Type B pancreatic cell (in vitro differentiated cells): ENCODE data around the gene CHPF2. TPM values are rescaled to one million over a fixed set of nuclear protein-coding genes. Genes with fewer than 3 reads are reported as not detected.

Experiments used
- DNase-seq: peaks from one replicate; pipeline ENCODE4 v3.0.0; 2021; ENCODE audit warnings: mixed read lengths; ENCODE audit not compliant: unreplicated experiment; ENCODE audit errors: extremely low spot score
- H3K27ac Mint-ChIP-seq: 2 replicates; pipeline ENCODE4 v1.8.0; 2021; ENCODE audit warnings: mild to moderate bottlenecking, mixed read lengths
- H3K27me3 Mint-ChIP-seq: 2 replicates; pipeline ENCODE4 v1.8.0; 2021; ENCODE audit warnings: mixed read lengths
- H3K36me3 Mint-ChIP-seq: 2 replicates; pipeline ENCODE4 v1.8.0; 2021; ENCODE audit warnings: mixed read lengths
- H3K4me1 Mint-ChIP-seq: one replicate; pipeline ENCODE4 v1.8.0; 2021; ENCODE audit warnings: mixed read lengths; ENCODE audit not compliant: unreplicated experiment
- H3K4me3 Mint-ChIP-seq: 2 replicates; pipeline ENCODE4 v1.8.0; 2021; ENCODE audit warnings: mild to moderate bottlenecking, mixed read lengths
- H3K9me3 Mint-ChIP-seq: 2 replicates; pipeline ENCODE4 v1.8.0; 2021; ENCODE audit warnings: mixed read lengths
- total RNA-seq: library from RNA; stranded (reverse); gene quantifications from 2 replicates; pipeline ENCODE4 v1.2.1, GENCODE V29; 2021; ENCODE audit warnings: low replicate concordance
- TF ChIP-seq, protein P1 (sequence below): fragments of 200-600 bp; sonication (generic); conservative IDR thresholded peaks from 2 replicates; pipeline ENCODE4 v1.5.0; 2021; ENCODE audit warnings: antibody characterized with exemption, mild to moderate bottlenecking

The CHPF2 gene
- total RNA-seq, 1 donor from 2014 or later: 44.4 TPM

DNA sequence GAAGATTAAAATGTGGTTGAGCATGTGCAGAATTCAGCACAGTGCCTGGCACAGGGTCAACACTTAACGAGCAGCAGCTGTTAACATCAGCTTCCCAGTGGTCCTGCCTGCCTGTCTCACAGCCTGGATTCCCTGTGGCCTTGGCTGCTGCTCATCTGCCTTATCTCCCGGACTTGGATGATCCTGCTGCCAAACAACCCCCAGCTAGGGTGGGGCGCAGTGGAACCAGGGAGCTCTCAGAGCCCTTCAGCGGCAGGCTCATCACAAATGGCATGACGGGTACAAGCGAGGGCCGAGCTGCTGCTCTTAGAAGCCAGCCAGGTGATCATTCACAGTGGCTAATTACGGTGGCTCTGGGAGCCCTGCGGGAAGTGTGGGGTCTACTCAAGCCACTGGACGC is 29.2 kb downstream of the CHPF2 start:
- Mint-ChIP-seq H3K4me1 (no peaks in the 10 kb centered on the region), H3K4me3 (no peak overlapping the region), H3K9me3 (no peaks in the 10 kb centered on the region), H3K27ac (no peak overlapping the region), H3K36me3 (no peaks in the 10 kb centered on the region), H3K27me3 (peaks cover 43% of the 10 kb centered on the region)
- TF ChIP-seq, protein P1, sequence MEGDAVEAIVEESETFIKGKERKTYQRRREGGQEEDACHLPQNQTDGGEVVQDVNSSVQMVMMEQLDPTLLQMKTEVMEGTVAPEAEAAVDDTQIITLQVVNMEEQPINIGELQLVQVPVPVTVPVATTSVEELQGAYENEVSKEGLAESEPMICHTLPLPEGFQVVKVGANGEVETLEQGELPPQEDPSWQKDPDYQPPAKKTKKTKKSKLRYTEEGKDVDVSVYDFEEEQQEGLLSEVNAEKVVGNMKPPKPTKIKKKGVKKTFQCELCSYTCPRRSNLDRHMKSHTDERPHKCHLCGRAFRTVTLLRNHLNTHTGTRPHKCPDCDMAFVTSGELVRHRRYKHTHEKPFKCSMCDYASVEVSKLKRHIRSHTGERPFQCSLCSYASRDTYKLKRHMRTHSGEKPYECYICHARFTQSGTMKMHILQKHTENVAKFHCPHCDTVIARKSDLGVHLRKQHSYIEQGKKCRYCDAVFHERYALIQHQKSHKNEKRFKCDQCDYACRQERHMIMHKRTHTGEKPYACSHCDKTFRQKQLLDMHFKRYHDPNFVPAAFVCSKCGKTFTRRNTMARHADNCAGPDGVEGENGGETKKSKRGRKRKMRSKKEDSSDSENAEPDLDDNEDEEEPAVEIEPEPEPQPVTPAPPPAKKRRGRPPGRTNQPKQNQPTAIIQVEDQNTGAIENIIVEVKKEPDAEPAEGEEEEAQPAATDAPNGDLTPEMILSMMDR: no peak
- no peak for DNase-seq

DNA sequence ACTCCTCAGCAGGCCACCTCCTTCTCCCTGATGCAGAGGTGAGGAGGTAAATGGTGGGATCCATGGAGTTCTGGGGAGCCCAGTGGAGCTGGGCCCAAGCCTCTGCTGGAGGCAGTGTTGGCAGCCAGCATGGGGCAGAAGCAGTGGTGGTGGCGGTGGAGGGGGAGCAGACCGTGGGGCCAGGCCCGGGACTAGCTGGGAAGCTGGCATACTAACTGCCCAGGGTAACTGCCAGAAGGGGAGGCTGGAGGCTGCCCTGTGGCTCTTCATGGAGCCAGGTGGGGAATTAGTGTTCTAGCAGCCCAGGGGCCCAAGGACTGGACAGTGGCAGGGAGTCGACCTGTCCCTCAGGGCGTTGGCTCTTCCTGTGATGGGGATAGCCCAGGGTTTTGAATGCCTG is 32.3 kb downstream of the CHPF2 start:
- H3K4me1 Mint-ChIP-seq: no peaks in the 10 kb centered on the region
- H3K9me3 Mint-ChIP-seq: no peaks in the 10 kb centered on the region
- no peak overlapping the region for H3K4me3 Mint-ChIP-seq
- no peak overlapping the region for H3K27ac Mint-ChIP-seq
- no peaks in the 10 kb centered on the region for H3K36me3 Mint-ChIP-seq
- TF ChIP-seq, protein P1: no peak
- peaks cover 23% of the 10 kb centered on the region for H3K27me3 Mint-ChIP-seq
- DNase-seq: no peak

DNA sequence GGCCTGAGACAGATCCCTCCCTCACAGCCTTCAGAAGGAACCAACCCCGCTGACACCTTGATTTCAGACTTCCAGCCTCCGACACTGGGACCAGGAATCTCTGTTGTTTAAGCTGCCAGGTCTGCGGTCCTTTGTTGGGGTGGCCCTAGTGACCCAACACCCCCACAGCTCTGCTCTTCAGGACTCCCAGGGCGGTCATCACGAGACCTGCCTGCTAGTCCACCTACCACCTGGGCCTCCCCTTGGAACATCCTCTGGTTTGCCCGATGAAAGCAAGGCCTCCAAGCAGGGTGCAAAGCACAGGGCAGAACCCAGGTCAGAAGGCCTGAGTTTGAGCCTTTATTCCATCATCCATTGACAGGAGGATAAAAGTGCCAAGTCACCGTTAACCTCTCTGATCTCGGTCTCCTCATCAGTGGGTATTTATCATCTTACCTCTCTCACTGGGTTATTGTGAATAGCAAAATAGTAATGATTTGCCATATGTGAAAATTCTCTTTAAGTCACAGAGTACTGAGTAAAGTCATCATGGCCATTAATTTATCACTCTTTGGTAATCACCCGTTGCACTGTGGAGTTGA is 33.2 kb downstream of the CHPF2 start:
- H3K36me3 Mint-ChIP-seq: no peaks in the 10 kb centered on the region
- no peak overlapping the region for H3K4me3 Mint-ChIP-seq
- DNase-seq: no peak
- peaks cover 17% of the 10 kb centered on the region for H3K27me3 Mint-ChIP-seq
- no peak overlapping the region for H3K27ac Mint-ChIP-seq
- TF ChIP-seq, protein P1: no peak
- no peaks in the 10 kb centered on the region for H3K9me3 Mint-ChIP-seq
- H3K4me1 Mint-ChIP-seq: no peaks in the 10 kb centered on the region

DNA sequence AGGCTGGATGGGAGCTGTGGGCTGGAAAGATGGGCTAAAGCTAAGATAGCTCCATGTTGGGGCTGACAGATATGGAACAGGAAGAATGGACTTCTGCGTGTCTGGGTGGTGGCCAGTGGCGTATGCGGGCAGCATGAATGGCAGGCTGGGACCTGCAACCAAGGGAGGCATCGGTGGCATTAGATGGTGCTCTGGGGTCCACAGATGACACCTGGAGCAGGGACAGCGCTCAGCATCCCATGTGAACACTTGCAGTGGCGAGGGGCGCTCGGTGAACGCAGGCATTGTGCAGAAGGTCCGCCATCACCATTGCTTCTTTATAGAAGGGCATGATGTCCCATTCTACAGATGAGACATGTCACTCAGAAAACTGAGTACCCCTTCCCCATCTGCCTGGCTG is 37.2 kb downstream of the CHPF2 start:
- Mint-ChIP-seq H3K36me3 (no peaks in the 10 kb centered on the region), H3K27me3 (peaks cover 5% of the 10 kb centered on the region), H3K27ac (no peak overlapping the region), H3K4me1 (peaks cover 8% of the 10 kb centered on the region), H3K9me3 (no peaks in the 10 kb centered on the region), H3K4me3 (no peak overlapping the region)
- TF ChIP-seq, protein P1: no peak
- DNase-seq: no peak

DNA sequence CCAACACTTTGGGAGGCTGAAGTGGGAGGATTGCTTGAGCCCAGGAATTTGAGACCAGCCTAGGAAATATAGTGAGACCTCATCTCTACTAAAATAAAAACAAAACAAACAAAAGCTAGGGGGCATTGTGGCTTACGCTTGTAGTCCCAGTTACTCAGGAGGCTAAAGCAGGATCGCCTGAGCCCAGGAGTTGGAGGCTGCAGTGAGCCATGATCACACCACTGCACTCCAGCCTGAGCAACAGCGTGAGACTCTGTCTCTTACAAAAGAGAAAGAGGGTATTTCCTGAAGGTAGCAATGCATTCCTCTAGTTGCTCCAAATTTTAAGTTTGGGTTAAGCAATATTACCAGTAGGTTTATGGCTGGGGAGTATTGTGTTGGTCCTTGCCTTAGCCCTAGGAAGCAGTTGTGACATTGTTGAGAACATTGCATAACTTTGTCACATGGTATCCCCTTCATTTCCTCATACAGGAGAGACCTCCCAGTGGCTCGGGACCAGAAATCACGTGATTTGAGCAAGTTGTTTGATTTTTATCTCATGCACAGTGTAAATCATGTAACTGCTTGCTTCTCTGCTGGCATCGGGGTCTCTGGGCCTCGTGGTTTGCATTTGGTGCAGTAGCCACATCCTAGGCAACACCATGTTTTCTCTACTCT is 39.5 kb downstream of the CHPF2 start:
- H3K27ac Mint-ChIP-seq: no peak overlapping the region
- TF ChIP-seq, protein P1: no peak
- H3K36me3 Mint-ChIP-seq: no peaks in the 10 kb centered on the region
- no peak overlapping the region for H3K4me3 Mint-ChIP-seq
- H3K9me3 Mint-ChIP-seq: no peaks in the 10 kb centered on the region
- no peak for DNase-seq
- peaks cover 10% of the 10 kb centered on the region for H3K4me1 Mint-ChIP-seq
- peaks cover 10% of the 10 kb centered on the region for H3K27me3 Mint-ChIP-seq
